ENCODE measurements around the gene MARCHF2.
A peak's percentile ranks its signal among the peaks of the same experiment; 100 is the strongest.

Gene MARCHF2

GRCh38 chr19:8455018-8455417, 41.9 kb downstream of the MARCHF2 start:
- no peak for DNase-seq (ENCODE audit: low read depth)
- no peak overlapping the region for H3K4me3 ChIP-seq (ENCODE audit: low read depth, low read length)
- in situ Hi-C loops (cut with HindIII; ENCODE audit: low sequenced_read_pairs) = no loop called here

GRCh38 chr19:8456064-8456463, 43.0 kb downstream of the MARCHF2 start:
- peak; percentile 19 for TF ChIP-seq CTCF (IDR thresholded peaks at IDR 0.05; ENCODE audit: low read depth, low read length, missing control alignments)
- no peak overlapping the region for H3K4me3 ChIP-seq (ENCODE audit: low read depth, low read length)
- in situ Hi-C loops (cut with HindIII; ENCODE audit: low sequenced_read_pairs) = no loop called here
- no peak for DNase-seq (ENCODE audit: low read depth)

More at GRCh38 chr19:8455018-8455417, 41.9 kb downstream of the MARCHF2 start:
- TF ChIP-seq CTCF (IDR thresholded peaks at IDR 0.05; ENCODE audit: low read depth, low read length, missing control alignments) = no peak

- H3K4me3 ChIP-seq (ENCODE audit: low read depth, low read length) = no peak overlapping the region
- in situ Hi-C loops (cut with HindIII; ENCODE audit: low sequenced_read_pairs) = no loop called here
- TF ChIP-seq CTCF (IDR thresholded peaks at IDR 0.05; ENCODE audit: low read depth, low read length, missing control alignments) = no peak
- no peak for DNase-seq (ENCODE audit: low read depth)
These were observed 44.1 kb downstream of the MARCHF2 start for GRCh38 chr19:8457209-8457608.

- H3K4me3 ChIP-seq (ENCODE audit: low read depth, low read length) = no peak overlapping the region
- no peak for TF ChIP-seq CTCF (IDR thresholded peaks at IDR 0.05; ENCODE audit: low read depth, low read length, missing control alignments)
- in situ Hi-C loops (cut with HindIII; ENCODE audit: low sequenced_read_pairs) = no loop called here
- DNase-seq (ENCODE audit: low read depth) = no peak
These were observed 44.7 kb downstream of the MARCHF2 start for GRCh38 chr19:8457827-8458226.

- in situ Hi-C loops (cut with HindIII; ENCODE audit: low sequenced_read_pairs) = no loop called here
- no peak overlapping the region for H3K4me3 ChIP-seq (ENCODE audit: low read depth, low read length)
- no peak for DNase-seq (ENCODE audit: low read depth)
These were observed 45.3 kb downstream of the MARCHF2 start for GRCh38 chr19:8458380-8458779.

GRCh38 chr19:8459095-8459494, 46.0 kb downstream of the MARCHF2 start:
- DNase-seq (ENCODE audit: low read depth) = no peak
- in situ Hi-C loops (cut with HindIII; ENCODE audit: low sequenced_read_pairs) = no loop called here

More at GRCh38 chr19:8458380-8458779, 45.3 kb downstream of the MARCHF2 start:
- TF ChIP-seq CTCF (IDR thresholded peaks at IDR 0.05; ENCODE audit: low read depth, low read length, missing control alignments) = no peak

More at GRCh38 chr19:8459095-8459494, 46.0 kb downstream of the MARCHF2 start:
- H3K4me3 ChIP-seq (ENCODE audit: low read depth, low read length) = no peak overlapping the region
- no peak for TF ChIP-seq CTCF (IDR thresholded peaks at IDR 0.05; ENCODE audit: low read depth, low read length, missing control alignments)
